Hepatocyte (in vitro differentiated cells): ENCODE data around the gene STON1. TPM values are rescaled to one million over a fixed set of nuclear protein-coding genes. Genes with fewer than 3 reads are reported as not detected.
"Not testable (repeated sequence)": the region's sequence is repeated elsewhere in the genome, so short reads cannot be mapped to it uniquely, and the experiment has no call there.

Experiments used
- DNase-seq: peaks from one replicate; pipeline ENCODE4 v3.0.0-alpha.2; 2016; ENCODE audit warnings: low spot score
- H2AFZ ChIP-seq: fragments of 200-600 bp; sonication (generic); 2 replicates; pipeline ENCODE4 v1.6.0; 2016; ENCODE audit warnings: antibody characterized with exemption, mild to moderate bottlenecking
- H3K27ac ChIP-seq: fragments of 200-600 bp; sonication (generic); 2 replicates; pipeline ENCODE4 v1.5.1; 2016; ENCODE audit warnings: mild to moderate bottlenecking
- H3K27me3 ChIP-seq: fragments of 200-600 bp; sonication (generic); 2 replicates; pipeline ENCODE4 v1.6.1; 2016
- H3K36me3 ChIP-seq: fragments of 200-600 bp; sonication (generic); replicated peaks from 2 replicates; pipeline ENCODE4 v1.5.1; 2016; ENCODE audit warnings: low read depth; ENCODE audit not compliant: insufficient read depth
- H3K4me1 ChIP-seq: fragments of 200-600 bp; sonication (generic); 2 replicates; pipeline ENCODE4 v1.5.1; 2016; ENCODE audit warnings: mild to moderate bottlenecking, moderate library complexity; ENCODE audit not compliant: insufficient read depth
- H3K4me2 ChIP-seq: fragments of 200-600 bp; sonication (generic); 2 replicates; pipeline ENCODE4 v1.6.0; 2016
- H3K4me3 ChIP-seq: fragments of 200-600 bp; sonication (generic); 2 replicates; pipeline ENCODE4 v1.5.1; 2016; ENCODE audit warnings: mild to moderate bottlenecking
- H3K79me2 ChIP-seq: fragments of 200-600 bp; sonication (generic); 2 replicates; pipeline ENCODE4 v1.6.0; 2017; ENCODE audit warnings: mild to moderate bottlenecking
- H3K9me2 ChIP-seq: fragments of 200-600 bp; sonication (generic); replicated peaks from 2 replicates; pipeline ENCODE4 v1.6.0; 2017; ENCODE audit warnings: mild to moderate bottlenecking; ENCODE audit not compliant: insufficient read depth
- H3K9me3 ChIP-seq: fragments of 200-600 bp; sonication (generic); 2 replicates; pipeline ENCODE4 v1.5.1; 2016; ENCODE audit warnings: low read depth, mild to moderate bottlenecking
- H4K20me1 ChIP-seq: fragments of 200-600 bp; sonication (generic); 2 replicates; pipeline ENCODE4 v1.6.0; 2016; ENCODE audit warnings: mild to moderate bottlenecking; ENCODE audit not compliant: insufficient read depth, poor library complexity, severe bottlenecking
- CTCF ChIP-seq: fragments of 200-600 bp; sonication (generic); IDR thresholded peaks from 2 replicates; pipeline ENCODE4 v1.5.1; 2016; ENCODE audit warnings: antibody characterized with exemption, mild to moderate bottlenecking; ENCODE audit not compliant: poor library complexity
- EZH2 ChIP-seq: fragments of 200-600 bp; sonication (generic); IDR thresholded peaks from 2 replicates; pipeline ENCODE4 v1.6.1; 2016; ENCODE audit warnings: antibody characterized with exemption, mild to moderate bottlenecking, borderline replicate concordance
- EZH2phosphoT487 ChIP-seq: fragments of 200-600 bp; sonication (generic); IDR thresholded peaks from one replicate; pipeline ENCODE4 v1.6.1; 2018; ENCODE audit warnings: antibody characterized with exemption, mild to moderate bottlenecking, low read depth, moderate library complexity; ENCODE audit not compliant: unreplicated experiment, severe bottlenecking
- WGBS: methylation state at CpG from one replicate; pipeline ENCODE4 v1.1.6; 2016; ENCODE audit warnings: low lambda C conversion rate; ENCODE audit errors: missing lambda C conversion rate; 5-methylcytosine and 5-hydroxymethylcytosine counted together
- polyA plus RNA-seq: library from polyadenylated mRNA; unstranded; fragments of >200 nt; fragmentation: Nextera tagmentation; extraction: Ambion mirVana; gene quantifications from 2 replicates; pipeline ENCODE4 v1.2.1, GENCODE V29; 2016
- total RNA-seq: library from RNA; depleted of rRNA; stranded (reverse); fragments of >200 nt; gene quantifications from 2 replicates; pipeline ENCODE4 v1.2.3, GENCODE V29; 2014

Gene STON1
- total and polyA plus RNA-seq, 2 experiments from 2014 or later: 12.2 to 22.0 TPM

- no peak overlapping the region for H3K4me3 ChIP-seq
- H3K27ac ChIP-seq: no peak overlapping the region
- 91% methylated on average over 11 of the region's 11 CpGs for WGBS
- no peaks in the 10 kb centered on the region for H3K36me3 ChIP-seq
- no peaks in the 10 kb centered on the region for H4K20me1 ChIP-seq
- H3K9me3 ChIP-seq: no peaks in the 10 kb centered on the region
- no peak overlapping the region for H2AFZ ChIP-seq
- TF ChIP-seq CTCF: no peak
- no peak for TF ChIP-seq EZH2
- TF ChIP-seq EZH2phosphoT487: no peak
- no peaks in the 10 kb centered on the region for H3K9me2 ChIP-seq
- H3K27me3 ChIP-seq: no peaks in the 10 kb centered on the region
- peaks cover 13% of the 10 kb centered on the region for H3K4me1 ChIP-seq
- no peaks in the 10 kb centered on the region for H3K79me2 ChIP-seq
- no peak for DNase-seq
- H3K4me2 ChIP-seq: no peak overlapping the region
These were observed 10.4 kb upstream of the STON1 start for GRCh38 chr2:48519593-48519992.

DNA sequence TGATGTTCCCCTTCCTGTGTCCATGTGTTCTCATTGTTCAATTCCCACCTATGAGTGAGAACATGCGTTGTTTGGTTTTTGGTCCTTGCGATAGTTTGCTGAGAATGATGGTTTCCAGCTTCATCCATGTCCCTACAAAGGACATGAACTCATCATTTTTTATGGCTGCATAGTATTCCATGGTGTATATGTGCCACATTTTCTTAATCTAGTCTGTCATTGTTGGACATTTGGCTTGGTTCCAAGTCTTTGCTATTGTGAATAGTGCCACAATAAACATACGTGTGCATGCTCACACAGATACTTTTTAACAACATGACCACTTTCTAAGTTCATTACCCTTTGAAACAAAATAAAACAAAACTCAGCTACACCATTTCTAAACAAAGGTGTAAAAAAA lies 5.2 kb upstream of the STON1 start:
- 93% methylated on average over 3 of the region's 3 CpGs for WGBS
- not testable (repeated sequence) for H3K9me2 ChIP-seq, H3K27ac ChIP-seq

GRCh38 chr2:48525269-48525943 lies 4.5 kb upstream of the STON1 start:
- no peak overlapping the region for H2AFZ ChIP-seq
- H3K9me2 ChIP-seq: no peaks in the 10 kb centered on the region
- no peak overlapping the region for H3K27ac ChIP-seq
- no peaks in the 10 kb centered on the region for H3K9me3 ChIP-seq
- no peak for DNase-seq
- H4K20me1 ChIP-seq: no peaks in the 10 kb centered on the region
- TF ChIP-seq CTCF (no peak), EZH2 (no peak), EZH2phosphoT487 (no peak)
- WGBS: 80% methylated on average over 11 of the region's 11 CpGs
- no peak overlapping the region for H3K4me3 ChIP-seq
- H3K79me2 ChIP-seq: peaks cover 3% of the 10 kb centered on the region
- peaks cover 16% of the 10 kb centered on the region for H3K4me1 ChIP-seq
- H3K4me2 ChIP-seq: no peak overlapping the region
- H3K36me3 ChIP-seq: no peaks in the 10 kb centered on the region
- H3K27me3 ChIP-seq: no peaks in the 10 kb centered on the region

More for the DNA sequence above, 5.2 kb upstream of the STON1 start:
- not testable (repeated sequence) for H3K79me2 ChIP-seq, H3K4me3 ChIP-seq, H3K36me3 ChIP-seq, H3K27me3 ChIP-seq, DNase-seq, H3K9me3 ChIP-seq, H2AFZ ChIP-seq, H3K4me2 ChIP-seq, H4K20me1 ChIP-seq
- peaks cover 15% of the 10 kb centered on the region for H3K4me1 ChIP-seq

DNA sequence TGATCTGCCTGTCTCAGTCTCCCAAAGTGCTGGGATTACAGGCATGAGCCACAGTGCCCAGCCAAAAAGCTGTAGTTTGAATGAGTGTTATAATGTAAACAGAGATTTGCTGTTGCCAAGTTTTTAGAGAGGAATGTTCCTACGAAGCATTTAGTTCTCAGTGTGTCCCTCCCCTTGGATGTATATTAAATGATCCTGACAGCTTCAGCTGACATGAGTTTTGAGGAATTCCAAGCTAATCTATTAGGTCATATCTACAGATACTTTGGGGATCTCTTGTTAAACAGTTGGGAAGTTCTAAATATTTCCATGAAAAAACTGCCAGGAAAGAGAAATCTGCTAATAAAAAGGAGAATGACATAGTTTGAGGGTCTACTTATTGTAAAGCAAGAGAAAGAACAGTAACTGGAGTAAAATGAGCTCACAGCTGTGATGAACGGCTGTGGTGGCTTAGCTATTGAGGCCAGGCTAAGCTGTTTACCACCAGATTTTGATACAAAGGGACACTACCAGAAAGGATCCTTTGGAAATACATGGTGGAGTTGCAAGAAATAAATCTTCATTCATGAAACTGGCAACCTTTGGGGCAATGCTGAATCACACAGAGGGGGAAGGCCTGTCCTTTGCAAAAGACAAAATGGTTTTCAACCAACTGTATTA lies 2.6 kb upstream of the STON1 start:
- Histone ChIP-seq H3K36me3 (no peaks in the 10 kb centered on the region), H3K27ac (peak overlapping the region; percentile 29), H3K79me2 (peaks cover 9% of the 10 kb centered on the region), H3K9me2 (no peaks in the 10 kb centered on the region), H3K4me2 (no peak overlapping the region), H3K4me1 (peaks cover 16% of the 10 kb centered on the region), H2AFZ (no peak overlapping the region), H4K20me1 (no peaks in the 10 kb centered on the region), H3K27me3 (no peaks in the 10 kb centered on the region), H3K4me3 (no peak overlapping the region), H3K9me3 (no peaks in the 10 kb centered on the region)
- 45% methylated on average over 2 of the region's 2 CpGs for WGBS
- no peak for TF ChIP-seq EZH2phosphoT487
- no peak for TF ChIP-seq CTCF
- TF ChIP-seq EZH2: no peak
- no peak for DNase-seq
